Left ventricle myocardium inferior (tissue), 1 donor: Measurements from ENCODE around the gene XYLT1. TPM values are rescaled to one million over a fixed set of nuclear protein-coding genes. Genes with fewer than 3 reads are reported as not detected.
A peak's percentile ranks its signal among the peaks of the same experiment; 100 is the strongest.

Experiments
- DNase-seq: peaks from one replicate; pipeline ENCODE4 v3.0.0-alpha.2; 2020
- H3K27ac ChIP-seq: fragments of 200-600 bp; replicated peaks from 2 replicates; pipeline ENCODE4 v1.8.0; 2021
- H3K27me3 ChIP-seq: fragments of 200-600 bp; 2 replicates; pipeline ENCODE4 v1.8.0; 2021; ENCODE audit warnings: low read depth
- H3K36me3 ChIP-seq: fragments of 200-600 bp; 2 replicates; pipeline ENCODE4 v1.8.0; 2021
- H3K4me1 ChIP-seq: fragments of 200-600 bp; 2 replicates; pipeline ENCODE4 v1.8.0; 2021
- H3K4me3 ChIP-seq: fragments of 200-600 bp; 2 replicates; pipeline ENCODE4 v1.8.0; 2021; ENCODE audit warnings: mild to moderate bottlenecking, moderate library complexity
- H3K9me3 ChIP-seq: fragments of 200-600 bp; replicated peaks from 2 replicates; pipeline ENCODE4 v1.8.0; 2021
- CTCF ChIP-seq: fragments of 200-600 bp; IDR thresholded peaks from 2 replicates; pipeline ENCODE4 v1.8.0; 2021; ENCODE audit warnings: antibody characterized with exemption, mild to moderate bottlenecking, borderline replicate concordance
- intact Hi-C: fragments of 100-400 bp; cut with micrococcal nuclease; formaldehyde crosslinking; loops from one replicate; pipeline ENCODE4 v1.11.0; 2022
- total RNA-seq: library from RNA; stranded (reverse); fragmentation: NEBNext Ultra II Directional; extraction: Animal tissue kit (Norgen Biotek cat#: 25700); gene quantifications from one replicate; pipeline ENCODE4 v1.2.1, GENCODE V29; 2021
- donor health status: DM: no; HTN: yes; CAD: no; lungs with severe emphysema.

The XYLT1 gene
- total RNA-seq, 1 donor from 2014 or later = 1.4 TPM

DNA sequence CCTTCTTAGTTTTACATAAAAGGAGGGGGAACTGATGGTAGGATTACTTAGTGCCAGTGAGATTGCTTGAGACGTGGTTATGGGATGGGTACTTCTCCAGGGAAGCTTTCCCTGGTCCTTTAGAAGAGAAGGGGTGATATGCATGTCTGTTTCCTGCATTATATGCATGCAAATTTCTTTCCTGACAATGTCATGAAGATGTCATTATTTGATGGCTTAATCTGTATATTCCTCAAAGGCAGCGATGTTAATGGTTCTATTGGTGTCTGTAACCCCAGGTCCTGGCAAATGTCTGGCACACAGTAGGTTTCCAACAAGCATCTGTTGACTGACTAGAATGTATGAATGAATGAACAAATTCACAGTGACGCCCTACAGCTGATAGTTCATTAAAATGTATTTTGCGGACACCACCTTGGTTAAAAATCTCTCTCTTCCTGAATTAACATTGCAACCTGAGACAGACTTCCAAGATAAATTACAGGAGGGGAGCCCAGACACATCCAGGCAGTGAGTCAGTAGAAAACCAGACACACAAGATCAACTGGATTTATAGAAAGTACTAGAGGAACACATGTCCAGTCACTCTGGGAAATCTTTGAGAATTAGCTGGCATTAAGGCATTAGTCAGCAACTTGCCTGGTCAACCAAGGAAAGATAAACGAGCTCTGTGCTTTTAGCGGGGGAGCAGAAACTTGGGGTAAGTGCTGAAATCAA is 293.4 kb downstream of the XYLT1 start:
- intact Hi-C loops = no loop called here
- H3K4me3 ChIP-seq = no peak overlapping the region
- no peaks in the 10 kb centered on the region for H3K4me1 ChIP-seq
- H3K36me3 ChIP-seq = no peaks in the 10 kb centered on the region
- H3K27ac ChIP-seq = no peak overlapping the region
- H3K9me3 ChIP-seq = no peaks in the 10 kb centered on the region
- no peaks in the 10 kb centered on the region for H3K27me3 ChIP-seq
- no peak for TF ChIP-seq CTCF
- no peak for DNase-seq

DNA sequence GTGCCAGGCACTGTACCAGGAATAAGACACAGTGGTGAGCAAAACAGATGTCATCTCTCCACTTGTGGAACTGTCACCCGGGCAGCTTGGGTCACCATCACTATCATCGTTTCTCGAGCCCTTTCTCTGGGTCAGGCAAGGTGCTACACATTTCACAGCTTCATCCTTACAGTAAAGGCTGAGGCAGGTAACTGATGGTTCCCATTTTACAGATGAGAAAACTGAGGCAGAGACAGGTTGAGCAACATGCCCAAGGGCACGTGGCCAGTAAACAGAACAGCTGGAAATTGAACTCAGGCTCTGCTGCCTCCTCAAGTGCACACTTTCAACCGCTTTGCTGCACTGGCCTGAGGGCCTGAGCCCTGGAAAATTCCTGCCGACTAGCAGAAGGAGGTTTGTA is 294.6 kb downstream of the XYLT1 start:
- no peaks in the 10 kb centered on the region for H3K9me3 ChIP-seq
- H3K36me3 ChIP-seq = no peaks in the 10 kb centered on the region
- no peak overlapping the region for H3K4me3 ChIP-seq
- no peak for DNase-seq
- no peaks in the 10 kb centered on the region for H3K27me3 ChIP-seq
- intact Hi-C loops = no loop called here
- TF ChIP-seq CTCF = no peak
- H3K4me1 ChIP-seq = no peaks in the 10 kb centered on the region
- no peak overlapping the region for H3K27ac ChIP-seq

DNA sequence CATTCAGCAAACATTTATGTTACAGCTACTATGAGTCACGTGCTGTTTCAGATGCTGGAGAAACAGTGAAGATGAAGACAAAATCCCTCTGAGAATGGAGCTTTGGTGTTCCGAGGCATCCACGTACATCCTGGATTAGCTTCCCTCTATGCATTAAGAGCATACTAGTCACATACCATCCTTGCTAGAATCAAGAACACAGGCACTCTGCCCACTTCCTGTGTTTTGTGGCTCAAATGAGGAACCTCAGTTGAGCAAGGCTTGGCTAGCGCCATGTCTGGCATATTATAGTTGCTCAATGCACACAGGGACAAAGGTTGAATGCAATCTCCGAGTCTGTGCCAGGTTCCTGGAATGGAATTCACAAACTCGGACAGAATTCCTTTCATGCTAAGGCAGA is 297.5 kb downstream of the XYLT1 start:
- H3K27ac ChIP-seq = no peak overlapping the region
- peaks cover 5% of the 10 kb centered on the region for H3K4me1 ChIP-seq
- DNase-seq = peak; percentile 24
- no peaks in the 10 kb centered on the region for H3K9me3 ChIP-seq
- no peak for TF ChIP-seq CTCF
- no peaks in the 10 kb centered on the region for H3K27me3 ChIP-seq
- H3K36me3 ChIP-seq = no peaks in the 10 kb centered on the region
- H3K4me3 ChIP-seq = no peak overlapping the region
- intact Hi-C loops = no loop called here

DNA sequence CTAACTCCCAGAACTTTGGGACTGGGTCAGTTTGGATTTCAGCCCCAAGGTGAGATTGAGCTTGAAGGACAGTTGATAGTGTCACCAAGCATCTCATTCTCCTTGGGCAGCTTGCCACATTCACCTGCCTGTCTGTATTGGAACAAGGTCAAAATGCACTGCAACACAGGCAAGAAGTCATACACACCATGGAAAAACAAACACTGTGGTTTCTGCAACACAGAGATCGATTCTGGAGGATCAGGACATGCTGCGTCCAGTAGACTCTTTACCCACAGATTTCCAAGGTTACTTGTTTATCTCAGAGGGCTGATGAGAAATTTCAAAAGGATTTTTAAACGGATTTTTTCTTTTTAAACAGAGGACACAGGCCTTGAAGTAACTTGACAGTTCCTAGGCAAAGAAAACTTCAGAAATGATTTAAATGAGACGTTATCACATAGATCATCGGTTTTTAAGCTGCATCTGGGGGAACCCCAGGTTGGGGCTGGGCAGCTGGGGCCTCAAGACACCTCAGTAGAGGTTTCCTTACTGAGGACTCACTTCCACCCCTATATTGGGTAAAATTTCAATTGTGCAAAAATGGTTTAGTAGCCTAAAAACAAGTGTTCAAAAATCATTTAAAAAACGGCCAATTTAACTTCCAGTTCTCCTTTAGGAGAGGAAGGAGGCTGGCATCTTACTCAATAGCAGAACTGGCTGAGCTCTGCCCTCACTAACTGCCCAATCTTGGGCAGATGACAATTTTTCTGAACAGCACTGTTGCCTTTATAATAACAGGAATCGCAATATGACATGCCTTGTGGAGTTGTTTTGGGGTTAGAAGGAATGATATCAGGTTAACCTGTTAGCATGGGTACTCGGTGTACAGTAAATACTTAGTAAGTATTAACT is 299.3 kb downstream of the XYLT1 start:
- TF ChIP-seq CTCF = no peak
- Histone ChIP-seq H3K27ac (no peak overlapping the region), H3K27me3 (no peaks in the 10 kb centered on the region), H3K9me3 (no peaks in the 10 kb centered on the region), H3K36me3 (no peaks in the 10 kb centered on the region), H3K4me3 (no peak overlapping the region), H3K4me1 (peaks cover 5% of the 10 kb centered on the region)
- intact Hi-C loops = no loop called here
- DNase-seq = no peak

DNA sequence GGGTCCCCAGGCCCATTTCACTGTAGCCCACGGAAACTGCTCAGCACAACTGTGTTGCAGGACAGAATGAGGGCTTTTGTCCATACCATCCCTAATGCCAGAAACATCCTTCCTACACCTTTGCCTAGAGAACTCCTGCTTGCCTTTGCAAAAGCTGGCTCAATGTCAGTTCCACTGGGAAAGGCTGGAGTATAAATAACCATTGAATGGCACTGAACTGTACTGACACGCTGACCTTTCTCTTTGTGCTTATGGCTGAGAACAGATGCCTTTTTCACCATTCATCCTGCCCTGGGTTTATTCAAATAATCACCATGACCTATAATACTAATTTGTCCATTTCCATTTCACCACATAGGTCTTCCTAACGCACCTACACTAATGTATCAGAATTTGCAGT is 300.3 kb downstream of the XYLT1 start:
- H3K4me1 ChIP-seq = peaks cover 5% of the 10 kb centered on the region
- H3K27ac ChIP-seq = no peak overlapping the region
- no peak for TF ChIP-seq CTCF
- no peaks in the 10 kb centered on the region for H3K9me3 ChIP-seq
- DNase-seq = no peak
- no peak overlapping the region for H3K4me3 ChIP-seq
- H3K36me3 ChIP-seq = no peaks in the 10 kb centered on the region
- intact Hi-C loops = no loop called here
- H3K27me3 ChIP-seq = no peaks in the 10 kb centered on the region
